AG04449 (cell line): ENCODE measurements around the gene LRRC45.

Experiments used
- CTCF ChIA-PET: fragments of 350-600 bp; formaldehyde crosslinking; extraction: SDS; loops from one replicate; lab custom pipeline; 2021; ENCODE audit warnings: antibody characterized with exemption; lab: Yijun Ruan, JAX
- POLR2A ChIA-PET: fragments of 400-600, 350-600 bp; formaldehyde crosslinking; extraction: SDS; loops from one replicate; lab custom pipeline; 2020; ENCODE audit warnings: antibody characterized with exemption, inconsistent platforms; lab: Yijun Ruan, JAX
- DNase-seq: peaks from one replicate; pipeline ENCODE4 v3.0.0-alpha.2; 2010; ENCODE audit warnings: low read depth, low spot score
- H3K4me3 ChIP-seq: 2 replicates; pipeline ENCODE4 v1.5.1; 2011; ENCODE audit warnings: low read depth, mild to moderate bottlenecking, control low read depth, low read length
- TF ChIP-seq, protein P1 (sequence below): IDR thresholded peaks from one replicate; pipeline ENCODE4 v1.5.1; 2011; ENCODE audit warnings: mild to moderate bottlenecking, moderate library complexity, low read length, control low read depth, inconsistent platforms; ENCODE audit not compliant: insufficient read depth; ENCODE audit errors: missing control alignments

The LRRC45 gene

GRCh38 chr17:82061047-82061925 is 38.2 kb downstream of the LRRC45 start:
- ChIA-PET POLR2A (interaction anchor here (1.0 kb wide), 1 partner anchor 12 kb away, joined by 3 read pairs; no protein-coding TSS in a partner anchor), CTCF (interaction anchor here (1.5 to 3.9 kb wide), 2 partner anchors 31 to 90 kb away, joined by 3 to 12 read pairs; partner anchors contain the start of gene RAC3)
- TF ChIP-seq, protein P1, sequence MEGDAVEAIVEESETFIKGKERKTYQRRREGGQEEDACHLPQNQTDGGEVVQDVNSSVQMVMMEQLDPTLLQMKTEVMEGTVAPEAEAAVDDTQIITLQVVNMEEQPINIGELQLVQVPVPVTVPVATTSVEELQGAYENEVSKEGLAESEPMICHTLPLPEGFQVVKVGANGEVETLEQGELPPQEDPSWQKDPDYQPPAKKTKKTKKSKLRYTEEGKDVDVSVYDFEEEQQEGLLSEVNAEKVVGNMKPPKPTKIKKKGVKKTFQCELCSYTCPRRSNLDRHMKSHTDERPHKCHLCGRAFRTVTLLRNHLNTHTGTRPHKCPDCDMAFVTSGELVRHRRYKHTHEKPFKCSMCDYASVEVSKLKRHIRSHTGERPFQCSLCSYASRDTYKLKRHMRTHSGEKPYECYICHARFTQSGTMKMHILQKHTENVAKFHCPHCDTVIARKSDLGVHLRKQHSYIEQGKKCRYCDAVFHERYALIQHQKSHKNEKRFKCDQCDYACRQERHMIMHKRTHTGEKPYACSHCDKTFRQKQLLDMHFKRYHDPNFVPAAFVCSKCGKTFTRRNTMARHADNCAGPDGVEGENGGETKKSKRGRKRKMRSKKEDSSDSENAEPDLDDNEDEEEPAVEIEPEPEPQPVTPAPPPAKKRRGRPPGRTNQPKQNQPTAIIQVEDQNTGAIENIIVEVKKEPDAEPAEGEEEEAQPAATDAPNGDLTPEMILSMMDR: no peak
- no peak overlapping the region for H3K4me3 ChIP-seq
- no peak for DNase-seq

DNA sequence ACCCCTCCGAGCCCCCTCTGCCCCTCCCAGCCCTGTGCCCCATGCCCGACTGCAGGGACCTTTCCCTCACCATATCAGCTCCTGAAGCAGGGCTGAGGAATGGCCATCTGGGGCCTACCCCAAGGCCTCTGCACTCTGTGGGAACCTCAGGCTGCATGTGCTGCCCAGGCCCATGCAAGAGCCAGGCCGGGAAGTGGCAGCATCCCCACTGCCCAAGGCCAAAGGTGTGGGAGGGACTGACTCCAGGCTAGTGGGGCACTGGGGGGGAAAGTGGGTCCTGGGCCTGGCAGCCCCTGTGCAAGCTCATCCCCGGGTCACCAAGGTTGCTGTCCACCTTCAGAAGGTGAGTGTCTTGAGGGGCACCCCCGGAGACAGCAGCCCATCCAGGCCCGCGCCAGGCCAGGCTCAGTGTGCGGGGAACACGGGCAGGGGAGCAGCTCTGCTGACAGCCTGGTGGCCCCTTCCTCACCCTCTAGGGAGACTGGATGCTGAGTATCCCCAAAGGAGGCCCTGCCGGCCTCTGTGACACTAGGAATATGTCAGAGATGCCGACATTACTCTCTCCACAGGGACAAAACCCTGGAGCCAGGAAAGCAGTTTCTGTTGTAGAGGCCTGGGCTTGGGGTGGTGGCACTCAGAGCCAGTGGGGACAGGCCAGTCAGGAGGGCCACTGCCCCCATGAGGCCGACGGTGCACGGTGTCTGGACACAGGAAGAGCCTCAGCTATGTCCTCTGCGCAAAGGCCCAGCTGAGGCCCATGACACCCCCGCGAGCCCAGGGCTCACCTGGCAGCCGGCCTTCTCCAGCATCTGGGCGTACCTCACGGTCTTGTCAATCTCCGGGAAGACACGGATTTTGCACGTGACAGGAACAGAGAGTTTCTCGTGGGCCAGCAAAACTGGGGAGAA is 39.2 kb downstream of the LRRC45 start:
- no peak overlapping the region for H3K4me3 ChIP-seq
- TF ChIP-seq, protein P1: no peak
- CTCF ChIA-PET: interaction anchor here (1.5 to 3.9 kb wide), 2 partner anchors 32 to 89 kb away, joined by 3 to 12 read pairs; partner anchors contain the start of gene RAC3
- no peak for DNase-seq
- POLR2A ChIA-PET: no interaction called here

GRCh38 chr17:82062984-82063368 is 39.9 kb downstream of the LRRC45 start:
- TF ChIP-seq, protein P1: no peak
- H3K4me3 ChIP-seq: no peak overlapping the region; the same call in 1 of the 2 replicates
- DNase-seq: no peak
- ChIA-PET CTCF (interaction anchor here (1.0 to 3.9 kb wide), 2 partner anchors 25 to 33 kb away, joined by 3 to 12 read pairs; partner anchors contain the start of genes DCXR and RAC3), POLR2A (no interaction called here)

DNA sequence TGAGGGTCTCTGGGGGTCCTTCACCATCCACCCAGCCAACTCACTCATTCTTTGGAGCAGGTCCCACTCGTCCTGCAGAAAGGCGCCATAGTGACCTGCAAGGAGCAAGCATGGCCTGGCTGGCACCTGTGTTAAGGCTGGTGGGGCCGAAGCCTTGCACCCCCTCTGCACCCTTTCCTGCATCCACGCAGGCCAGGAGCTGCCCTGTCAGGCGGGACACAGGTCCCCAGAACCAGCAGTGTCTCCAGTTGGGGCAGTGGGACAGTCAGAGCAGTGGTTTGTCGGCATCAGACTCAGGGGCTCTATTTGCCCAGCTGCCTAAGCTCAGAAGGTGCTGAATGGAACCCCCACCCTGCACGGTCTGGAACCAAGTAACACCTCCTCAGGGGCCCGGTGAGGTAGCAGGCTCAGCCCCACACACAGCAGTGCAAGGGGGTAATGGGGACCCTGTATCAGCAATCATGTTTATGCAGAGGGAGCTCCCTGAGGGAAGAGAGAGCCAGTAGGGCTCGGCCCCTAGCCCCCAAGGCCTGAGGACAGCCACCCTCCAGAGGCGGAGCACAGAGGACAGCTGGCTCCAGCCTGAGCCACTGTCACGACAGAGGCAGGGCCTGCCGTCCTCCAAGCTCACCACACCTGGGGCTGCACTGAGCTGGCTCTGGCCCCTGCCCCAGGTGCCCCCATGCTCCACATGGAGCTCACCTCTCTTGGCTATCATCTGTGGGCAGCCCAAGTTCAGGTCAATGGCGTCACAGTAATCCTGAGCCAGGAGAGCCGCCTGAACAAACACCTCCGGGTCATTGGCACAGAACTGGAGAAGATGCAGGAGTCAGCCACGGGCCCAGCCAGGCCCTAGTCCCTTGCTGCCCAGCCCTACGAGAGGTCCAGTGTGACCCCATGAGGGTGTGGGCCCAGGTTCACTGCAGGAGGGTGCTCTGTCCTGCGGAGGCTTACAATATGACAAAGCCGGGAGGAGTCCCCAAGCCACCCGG is 40.6 kb downstream of the LRRC45 start:
- POLR2A ChIA-PET: interaction anchor here (1.2 kb wide), 1 partner anchor 10 kb away, joined by 4 read pairs; no protein-coding TSS in a partner anchor
- TF ChIP-seq, protein P1: no peak
- no peak for DNase-seq
- peak overlapping the region; percentile 73 for H3K4me3 ChIP-seq
- CTCF ChIA-PET: interaction anchor here (1.0 to 3.9 kb wide), 4 partner anchors 9 to 104 kb away, joined by 3 to 12 read pairs (median 6); partner anchors contain the start of genes DCXR and RAC3

GRCh38 chr17:82064433-82065192 is 41.5 kb downstream of the LRRC45 start:
- ChIA-PET CTCF (interaction anchor here (1.1 to 3.9 kb wide), 3 partner anchors 10 to 105 kb away, joined by 4 to 12 read pairs (median 7); partner anchors contain the start of gene RAC3), POLR2A (interaction anchor here (0.7 to 1.2 kb wide), 3 partner anchors 11 to 27 kb away, joined by 3 to 5 read pairs (median 4); partner anchors contain the start of gene DCXR)
- peak overlapping the region; percentile 73 for H3K4me3 ChIP-seq
- DNase-seq: no peak
- TF ChIP-seq, protein P1: no peak
